ENCODE measurements around the gene TMEM72. TPM values are rescaled to one million over a fixed set of nuclear protein-coding genes. Genes with fewer than 3 reads are reported as not detected.

The TMEM72 gene
- total RNA-seq, 1 experiment from 2014 or later: not detected

- no peak overlapping the region for H3K4ac ChIP-seq (ENCODE audit: low read depth, low read length)
- no peaks in the 10 kb centered on the region for H3K36me3 Mint-ChIP-seq (ENCODE audit: insufficient read depth in 1 of 3, low read depth in 3 of 3)
- H4K91ac ChIP-seq (ENCODE audit: insufficient read length, low read depth, low read length): no peak overlapping the region
- no peak overlapping the region for H3K27ac ChIP-seq (ENCODE audit: insufficient read length, low read depth, low read length)
- no peak overlapping the region for H3T11ph ChIP-seq (ENCODE audit: low read length)
- H3K4me1 ChIP-seq (ENCODE audit: insufficient read depth, low read length): no peaks in the 10 kb centered on the region; the same call in 1 of the 2 replicates
- no peaks in the 10 kb centered on the region for H3K23me2 ChIP-seq (ENCODE audit: insufficient read length, low read depth, low read length, poor library complexity, severe bottlenecking)
- no peak for TF ChIP-seq CTCF (conservative IDR thresholded peaks at IDR 0.05)
- H3K18ac ChIP-seq (ENCODE audit: insufficient read length, low read depth, low read length): peak overlapping the region; percentile 23
- no peak overlapping the region for H2BK20ac ChIP-seq (ENCODE audit: low read depth, low read length, poor library complexity, severe bottlenecking)
- H3K9ac ChIP-seq (ENCODE audit: extremely low read depth, insufficient read length, low read length): no peak overlapping the region
- no peak overlapping the region for H3K27ac Mint-ChIP-seq
- H3K4me2 ChIP-seq (ENCODE audit: insufficient read depth, insufficient read length, low read length): no peak overlapping the region
- no peak overlapping the region for H3K23ac ChIP-seq (ENCODE audit: insufficient read length, low read depth, low read length)
- no peaks in the 10 kb centered on the region for H3K79me1 ChIP-seq (ENCODE audit: insufficient read depth, low read depth, low read length, poor library complexity, severe bottlenecking)
- no peaks in the 10 kb centered on the region for H4K20me1 ChIP-seq (ENCODE audit: control insufficient read depth, insufficient read depth, insufficient read length)
- H3K27me3 Mint-ChIP-seq (ENCODE audit: low read depth): peaks cover 15% of the 10 kb centered on the region
- H3K79me2 ChIP-seq (ENCODE audit: insufficient read depth, low read length): no peaks in the 10 kb centered on the region
- no CpG with 5 or more reads among the region's 10 CpGs for WGBS (ENCODE audit: extremely low coverage, insufficient read length, low lambda C conversion rate)
- H3K9me3 ChIP-seq (ENCODE audit: control insufficient read depth, low read depth, low read length): no peaks in the 10 kb centered on the region
- H3K9me3 Mint-ChIP-seq: no peaks in the 10 kb centered on the region; a peak in 1 of 5 replicates
- no peak overlapping the region for H2BK5ac ChIP-seq (ENCODE audit: insufficient read length, low read length)
- no peak overlapping the region for H2AFZ ChIP-seq (ENCODE audit: low read length)
- H3K27me3 ChIP-seq (ENCODE audit: insufficient read depth, low read length): no peaks in the 10 kb centered on the region
- no peak overlapping the region for H2BK12ac ChIP-seq (ENCODE audit: insufficient read length, low read depth, low read length)
- H4K8ac ChIP-seq (replicated peaks; ENCODE audit: insufficient read length, low read depth, low read length): no peak overlapping the region
- no peak overlapping the region for H3K56ac ChIP-seq (ENCODE audit: insufficient read length, low read depth, low read length)
- no peak overlapping the region for H2BK15ac ChIP-seq (ENCODE audit: low read depth, low read length)
- H2AK5ac ChIP-seq (ENCODE audit: insufficient read length, low read length): no peak overlapping the region
- H4K5ac ChIP-seq (ENCODE audit: insufficient read length, low read depth, low read length): no peak overlapping the region
- H3K4me3 Mint-ChIP-seq: no peak overlapping the region
- peak; percentile 23 for DNase-seq
- H3K14ac ChIP-seq (ENCODE audit: insufficient read depth, low read length): no peak overlapping the region
- H3K4me1 Mint-ChIP-seq: peaks cover 0 to 8% of the 10 kb centered on the region in 2 experiments; a peak in 3 of 4 replicates
- H2BK120ac ChIP-seq (ENCODE audit: low read depth, low read length, poor library complexity, severe bottlenecking): no peak overlapping the region
These were observed 20.7 kb downstream of the TMEM72 start for GRCh38 chr10:44931621-44932516.

Data from H9 (cell line).